K562 (cell line): ENCODE measurements around the gene LGALS12. TPM values are rescaled to one million over a fixed set of nuclear protein-coding genes. Genes with fewer than 3 reads are reported as not detected.

Source experiments
- ATAC-seq: fragments of 200-7000 bp; cut with Tn5 transposase; 3 replicates; pipeline ENCODE4 v1.9.1; 2020; ENCODE audit warnings: moderate library complexity
- BruUV-seq: library from RNA; stranded (reverse); fragments of 400-500 nt; replicated peaks from 2 replicates; lab custom pipeline; 2021; lab: Mats Ljungman, UMichigan
- CTCF ChIA-PET: fragments of 300-600 bp; formaldehyde crosslinking; extraction: SDS; loops from one replicate; lab custom pipeline; 2021; ENCODE audit warnings: low intra/inter-chr PET ratio; lab: Yijun Ruan, JAX
- POLR2A ChIA-PET: fragments of 300-600, 350-650 bp; sonication (Branson Sonifier 250); formaldehyde crosslinking; extraction: SDS; loops from one replicate; lab custom pipeline; 2021; ENCODE audit warnings: antibody characterized with exemption, inconsistent platforms; lab: Yijun Ruan, JAX
- DNase-seq, 4 experiments: peaks; one replicate each; pipeline versions ENCODE4 v3.0.0 to v3.0.0-alpha.2; 2011 to 2018; ENCODE audit warnings: low spot score in 3 of 4, mixed read lengths in 3 of 4; ENCODE audit errors: extremely low read depth in 1 of 4
- FAIRE-seq: peaks from 2 replicates; lab custom pipeline; 2011; peaks lifted over from hg19 to GRCh38; lab: Jason Lieb, UNC
- H2AFZ ChIP-seq: 2 replicates; pipeline ENCODE4 v1.6.0; 2011; ENCODE audit warnings: low read depth, low read length, control low read depth, inconsistent platforms
- H3K27ac ChIP-seq: fragments of 200-600 bp; 3 replicates; pipeline ENCODE4 v1.8.0; 2011; ENCODE audit warnings: low read depth, mild to moderate bottlenecking, control low read depth, inconsistent platforms, low read length, moderate library complexity, mixed read lengths; ENCODE audit errors: extremely low read depth
- H3K27me3 ChIP-seq, 2 experiments: fragments of 300-600 bp in 1 of 2; 2 replicates in 1 of 2; 3 replicates in 1 of 2; pipeline versions ENCODE4 v1.6.0 to v1.8.0; 2011; ENCODE audit warnings: inconsistent platforms in 2 of 2, low read length in 2 of 2, mild to moderate bottlenecking in 1 of 2, mixed read lengths in 1 of 2, moderate library complexity in 1 of 2; ENCODE audit not compliant: control insufficient read depth in 2 of 2, insufficient read depth in 2 of 2
- H3K36me3 ChIP-seq: fragments of 300-600 bp; 3 replicates; pipeline ENCODE4 v1.8.0; 2011; ENCODE audit warnings: mild to moderate bottlenecking, low read length, inconsistent platforms; ENCODE audit not compliant: control insufficient read depth, insufficient read depth
- H3K4me1 ChIP-seq, 2 experiments: fragments of 200-600 bp in 1 of 2; replicated peaks in 1 of 2; 2 replicates in 1 of 2; 3 replicates in 1 of 2; pipeline versions ENCODE4 v1.5.1 to v1.8.0; 2011; ENCODE audit warnings: inconsistent platforms in 2 of 2, low read length in 2 of 2, mild to moderate bottlenecking in 1 of 2, mixed read lengths in 1 of 2, moderate library complexity in 1 of 2; ENCODE audit not compliant: control insufficient read depth in 2 of 2, insufficient read depth in 2 of 2
- H3K4me2 ChIP-seq: 2 replicates; pipeline ENCODE4 v1.6.1; 2011; ENCODE audit warnings: low read length, control low read depth, inconsistent platforms, mixed read lengths; ENCODE audit not compliant: insufficient read depth
- H3K4me3 ChIP-seq: fragments of 200-600 bp; sonication (generic), shearing (Covaris generic); 2 replicates; pipeline ENCODE4 v1.5.1; 2016; ENCODE audit warnings: control low read depth, inconsistent platforms
- H3K79me2 ChIP-seq: fragments of 200-600 bp; 3 replicates; pipeline ENCODE4 v1.8.0; 2011; ENCODE audit warnings: low read length, inconsistent platforms; ENCODE audit not compliant: control insufficient read depth, insufficient read depth
- H3K9ac ChIP-seq, 2 experiments: 2 replicates each; pipeline versions ENCODE4 v1.6.0 to v1.6.1; 2011; ENCODE audit warnings: low read depth in 2 of 2, low read length in 2 of 2, control low read depth in 1 of 2, inconsistent platforms in 1 of 2, mild to moderate bottlenecking in 1 of 2, mixed read lengths in 1 of 2; ENCODE audit not compliant: insufficient read depth in 1 of 2
- H3K9me1 ChIP-seq: one replicate; pipeline ENCODE4 v1.6.0; 2011; ENCODE audit warnings: inconsistent platforms, mild to moderate bottlenecking, low read length, moderate library complexity; ENCODE audit not compliant: control insufficient read depth, insufficient read depth
- H3K9me3 ChIP-seq: replicated peaks from 2 replicates; pipeline ENCODE4 v1.5.1; 2011; ENCODE audit warnings: low read depth, low read length, inconsistent platforms; ENCODE audit not compliant: control insufficient read depth, insufficient read depth
- H4K20me1 ChIP-seq: replicated peaks from 2 replicates; pipeline ENCODE4 v1.6.1; 2011; ENCODE audit warnings: low read length, inconsistent platforms, mixed read lengths; ENCODE audit not compliant: control insufficient read depth, insufficient read depth
- ARID3B ChIP-seq: fragments of 250-450 bp; sonication (Bioruptor Pico); IDR thresholded peaks from 2 replicates; pipeline ENCODE4 v1.4.0; 2020; ENCODE audit warnings: borderline replicate concordance
- FOXK1 ChIP-seq: sonication (generic); formaldehyde crosslinking; IDR thresholded peaks from 2 replicates; pipeline ENCODE4 v1.8.0; 2022; ENCODE audit warnings: missing genetic modification reagents, mild to moderate bottlenecking, borderline replicate concordance
- SPI1 ChIP-seq: IDR thresholded peaks from 2 replicates; pipeline ENCODE4 v1.6.1; 2011; ENCODE audit warnings: low read depth, low read length, control low read depth, borderline replicate concordance
- ZNF41 ChIP-seq: fragments of 250-450 bp; sonication (Bioruptor Pico); conservative IDR thresholded peaks from 2 replicates; pipeline ENCODE4 v1.4.0; 2020; ENCODE audit warnings: mild to moderate bottlenecking
- ZNF655 ChIP-seq: fragments of 250-450 bp; sonication (Bioruptor Pico); IDR thresholded peaks from 2 replicates; pipeline ENCODE4 v1.5.0; 2021
- WGBS: fragments of 100-300 bp; shearing (Covaris generic); methylation state at CpG from one replicate; pipeline ENCODE4 v1.1.6; 2016; ENCODE audit warnings: low coverage, mixed read lengths; ENCODE audit not compliant: insufficient coverage; ENCODE audit errors: missing lambda C conversion rate; 5-methylcytosine and 5-hydroxymethylcytosine counted together
- in situ Hi-C: fragments of 300-500 bp; cut with MboI; formaldehyde crosslinking; loops from 4 replicates; pipeline ENCODE4 v1.15.0; 2018; ENCODE audit warnings: inconsistent platforms, mixed read lengths
- intact Hi-C: fragments of 100-400 bp; cut with micrococcal nuclease; formaldehyde crosslinking; loops from 2 replicates; pipeline ENCODE4 v1.14.2; 2022
- polyA plus RNA-seq, 8 experiments: library from polyadenylated mRNA; depleted of rRNA in 4 of 8; stranded (reverse) in 5 of 8; unstranded in 3 of 8; fragments of >200 nt; fragmentation: Nextera tagmentation in 2 of 8; fragmentation: Illumina TruSeq in 1 of 8; extraction: Ambion mirVana in 2 of 8; extraction: Trizol in 1 of 8; gene quantifications; 2 replicates each; pipeline versions ENCODE4 v1.2.1 to v1.2.3, GENCODE V29; 2011 to 2014; ENCODE audit warnings: inconsistent platforms in 1 of 8, missing spikeins in 1 of 8
- total RNA-seq, 7 experiments: library from RNA; depleted of rRNA in 6 of 7; stranded (reverse); fragments of >200 nt in 6 of 7; fragmentation: Illumina TruSeq in 2 of 7; extraction: Trizol in 2 of 7; gene quantifications; 2 replicates each; pipeline versions ENCODE4 v1.2.1 to v1.2.3, GENCODE V29; 2011 to 2021; ENCODE audit warnings: low replicate concordance in 1 of 7

LGALS12 gene
- total and polyA plus RNA-seq, 9 of the 15 experiments (the other 6 are each of a cell fraction or from before 2014, with no cell fraction given), result 0.66 to 8.0 (median 5.0) TPM

GRCh38 chr11:63564784-63565350 lies 59.0 kb downstream of the LGALS12 start:
- DNase-seq, result no peak
- H3K27ac ChIP-seq, result no peak overlapping the region

More at GRCh38 chr11:63564784-63565350, 59.0 kb downstream of the LGALS12 start:
- in situ Hi-C loops, result no loop called here
- H3K27me3 ChIP-seq, result no peaks in the 10 kb centered on the region
- no peaks in the 10 kb centered on the region for H3K9me1 ChIP-seq
- POLR2A ChIA-PET, result no interaction called here
- H3K4me2 ChIP-seq, result no peak overlapping the region
- ATAC-seq (no peak), FAIRE-seq (no peak)
- WGBS, result 38% methylated on average over 4 of the region's 4 CpGs
- BruUV-seq, result no TSS peak
- H3K4me3 ChIP-seq, result no peak overlapping the region
- no peaks in the 10 kb centered on the region for H3K79me2 ChIP-seq
- H2AFZ ChIP-seq, result peak overlapping the region; percentile 48; the same call in 1 of the 2 replicates
- H3K36me3 ChIP-seq, result no peaks in the 10 kb centered on the region
- CTCF ChIA-PET, result no interaction called here
- peaks cover 24 to 43% of the 10 kb centered on the region in 2 experiments for H3K4me1 ChIP-seq
- intact Hi-C loops, result loop anchor here (5.0 kb wide), 1 partner anchor 58 kb away; the partner anchor contains the start of gene LGALS12
- no peak for TF ChIP-seq ZNF655 (CRISPR knock-in tag)
- no peak for TF ChIP-seq ARID3B
- no peak for TF ChIP-seq ZNF41
- peak; percentile 47; the same call in 1 of the 2 replicates for TF ChIP-seq FOXK1 (CRISPR knock-in tag)
- TF ChIP-seq SPI1, result peak; percentile 93
- H3K9me3 ChIP-seq, result no peaks in the 10 kb centered on the region
- no peaks in the 10 kb centered on the region for H4K20me1 ChIP-seq
- no peak overlapping the region for H3K9ac ChIP-seq

Other genes with a start within 250 kb of the LGALS12 start
- not detected in 2 replicates for gene SLC22A9, start 136.3 kb upstream of the LGALS12 start, total RNA-seq (2014; rRNA removed)
- gene SLC22A9, start 136.3 kb upstream of the LGALS12 start, total RNA-seq (2014; rRNA removed; fragmentation: Illumina TruSeq; extraction: Trizol), result not detected in 2 replicates
- not detected in 2 replicates for gene SLC22A9, start 136.3 kb upstream of the LGALS12 start, total RNA-seq (2015; rRNA removed; fragmentation: Illumina TruSeq; extraction: Trizol)
- gene SLC22A9, start 136.3 kb upstream of the LGALS12 start, total RNA-seq (2021), result not detected in 2 replicates
- gene SLC22A9, start 136.3 kb upstream of the LGALS12 start, polyA plus RNA-seq (2011; rRNA removed), result not detected in 2 replicates
- gene SLC22A9, start 136.3 kb upstream of the LGALS12 start, polyA plus RNA-seq (2014; fragmentation: Illumina TruSeq; extraction: Trizol), result not detected in 2 replicates
- not detected for gene SLC22A9, start 136.3 kb upstream of the LGALS12 start, polyA plus RNA-seq (2014; fragmentation: Nextera tagmentation; extraction: Ambion mirVana)
- gene SLC22A9, start 136.3 kb upstream of the LGALS12 start, polyA plus RNA-seq (2014; rRNA removed), result not detected in 2 replicates
- not detected in 2 replicates for gene PLAAT5, start 14.9 kb upstream of the LGALS12 start, total RNA-seq (2014; rRNA removed)
- gene PLAAT5, start 14.9 kb upstream of the LGALS12 start, total RNA-seq (2014; rRNA removed; fragmentation: Illumina TruSeq; extraction: Trizol), result not detected in 2 replicates
- not detected in 2 replicates for gene PLAAT5, start 14.9 kb upstream of the LGALS12 start, total RNA-seq (2015; rRNA removed; fragmentation: Illumina TruSeq; extraction: Trizol)
- not detected in 2 replicates for gene PLAAT5, start 14.9 kb upstream of the LGALS12 start, total RNA-seq (2021)
- gene PLAAT5, start 14.9 kb upstream of the LGALS12 start, polyA plus RNA-seq (2011; rRNA removed), result not detected in 2 replicates
- not detected in 2 replicates for gene PLAAT5, start 14.9 kb upstream of the LGALS12 start, polyA plus RNA-seq (2014; fragmentation: Illumina TruSeq; extraction: Trizol)
- not detected for gene PLAAT5, start 14.9 kb upstream of the LGALS12 start, polyA plus RNA-seq (2014; fragmentation: Nextera tagmentation; extraction: Ambion mirVana)
- gene PLAAT5, start 14.9 kb upstream of the LGALS12 start, polyA plus RNA-seq (2014; rRNA removed), result not detected in 2 replicates
- 0.37 TPM in 1 of 2 replicates, not detected in the other for gene PLAAT4, start 30.7 kb downstream of the LGALS12 start, total RNA-seq (2014; rRNA removed)
- 0.99 and 1.0 TPM in 2 replicates for gene PLAAT4, start 30.7 kb downstream of the LGALS12 start, total RNA-seq (2014; rRNA removed; fragmentation: Illumina TruSeq; extraction: Trizol)
- gene PLAAT4, start 30.7 kb downstream of the LGALS12 start, total RNA-seq (2015; rRNA removed; fragmentation: Illumina TruSeq; extraction: Trizol), result 2.0 and 3.0 TPM in 2 replicates
- gene PLAAT4, start 30.7 kb downstream of the LGALS12 start, total RNA-seq (2021), result 0.80 and 1.2 TPM in 2 replicates
- gene PLAAT4, start 30.7 kb downstream of the LGALS12 start, polyA plus RNA-seq (2011; rRNA removed), result 0.43 and 0.54 TPM in 2 replicates
- 1.1 and 1.3 TPM in 2 replicates for gene PLAAT4, start 30.7 kb downstream of the LGALS12 start, polyA plus RNA-seq (2014; fragmentation: Illumina TruSeq; extraction: Trizol)
- 1 to 10 TPM; 1.2 to 2.1 TPM for gene PLAAT4, start 30.7 kb downstream of the LGALS12 start, polyA plus RNA-seq (2014; fragmentation: Nextera tagmentation; extraction: Ambion mirVana)
- gene PLAAT4, start 30.7 kb downstream of the LGALS12 start, polyA plus RNA-seq (2014; rRNA removed), result 0.57 and 1.7 TPM in 2 replicates
- gene PLAAT2, start 57.3 kb downstream of the LGALS12 start, total RNA-seq (2014; rRNA removed), result not detected in 2 replicates
- gene PLAAT2, start 57.3 kb downstream of the LGALS12 start, total RNA-seq (2014; rRNA removed; fragmentation: Illumina TruSeq; extraction: Trizol), result not detected in 2 replicates
- gene PLAAT2, start 57.3 kb downstream of the LGALS12 start, total RNA-seq (2015; rRNA removed; fragmentation: Illumina TruSeq; extraction: Trizol), result not detected in 2 replicates
- not detected in 2 replicates for gene PLAAT2, start 57.3 kb downstream of the LGALS12 start, total RNA-seq (2021)
- gene PLAAT2, start 57.3 kb downstream of the LGALS12 start, polyA plus RNA-seq (2011; rRNA removed), result not detected in 2 replicates
- gene PLAAT2, start 57.3 kb downstream of the LGALS12 start, polyA plus RNA-seq (2014; fragmentation: Illumina TruSeq; extraction: Trizol), result not detected in 2 replicates
- gene PLAAT2, start 57.3 kb downstream of the LGALS12 start, polyA plus RNA-seq (2014; fragmentation: Nextera tagmentation; extraction: Ambion mirVana), result not detected
- gene PLAAT2, start 57.3 kb downstream of the LGALS12 start, polyA plus RNA-seq (2014; rRNA removed), result not detected in 2 replicates
- gene PLAAT3, start 108.3 kb downstream of the LGALS12 start, total RNA-seq (2014; rRNA removed), result 1.2 and 1.7 TPM in 2 replicates
- gene PLAAT3, start 108.3 kb downstream of the LGALS12 start, total RNA-seq (2014; rRNA removed; fragmentation: Illumina TruSeq; extraction: Trizol), result 0.77 and 1.2 TPM in 2 replicates
- 0.60 and 1.4 TPM in 2 replicates for gene PLAAT3, start 108.3 kb downstream of the LGALS12 start, total RNA-seq (2015; rRNA removed; fragmentation: Illumina TruSeq; extraction: Trizol)
- gene PLAAT3, start 108.3 kb downstream of the LGALS12 start, total RNA-seq (2021), result 2.7 TPM in 2 replicates
- gene PLAAT3, start 108.3 kb downstream of the LGALS12 start, polyA plus RNA-seq (2011; rRNA removed), result 1.3 and 2.0 TPM in 2 replicates
- 0.80 and 1.6 TPM in 2 replicates for gene PLAAT3, start 108.3 kb downstream of the LGALS12 start, polyA plus RNA-seq (2014; fragmentation: Illumina TruSeq; extraction: Trizol)
- 1 to 10 TPM; 1.3 to 1.9 TPM for gene PLAAT3, start 108.3 kb downstream of the LGALS12 start, polyA plus RNA-seq (2014; fragmentation: Nextera tagmentation; extraction: Ambion mirVana)
- 0.96 and 1.4 TPM in 2 replicates for gene PLAAT3, start 108.3 kb downstream of the LGALS12 start, polyA plus RNA-seq (2014; rRNA removed)
- 13.8 and 18.2 TPM in 2 replicates for gene ATL3, start 165.3 kb downstream of the LGALS12 start, total RNA-seq (2014; rRNA removed)
- gene ATL3, start 165.3 kb downstream of the LGALS12 start, total RNA-seq (2014; rRNA removed; fragmentation: Illumina TruSeq; extraction: Trizol), result 34.0 and 42.0 TPM in 2 replicates
- gene ATL3, start 165.3 kb downstream of the LGALS12 start, total RNA-seq (2015; rRNA removed; fragmentation: Illumina TruSeq; extraction: Trizol), result 21.3 and 22.4 TPM in 2 replicates
- gene ATL3, start 165.3 kb downstream of the LGALS12 start, total RNA-seq (2021), result 39.8 and 41.4 TPM in 2 replicates
- gene ATL3, start 165.3 kb downstream of the LGALS12 start, polyA plus RNA-seq (2011; rRNA removed), result 22.9 and 34.5 TPM in 2 replicates
- 23.9 and 24.3 TPM in 2 replicates for gene ATL3, start 165.3 kb downstream of the LGALS12 start, polyA plus RNA-seq (2014; fragmentation: Illumina TruSeq; extraction: Trizol)
- 10 to 100 TPM; 23.5 to 34.2 TPM for gene ATL3, start 165.3 kb downstream of the LGALS12 start, polyA plus RNA-seq (2014; fragmentation: Nextera tagmentation; extraction: Ambion mirVana)
- 22.2 and 22.5 TPM in 2 replicates for gene ATL3, start 165.3 kb downstream of the LGALS12 start, polyA plus RNA-seq (2014; rRNA removed)
- 45.0 and 52.4 TPM in 2 replicates for gene RTN3, start 175.4 kb downstream of the LGALS12 start, total RNA-seq (2014; rRNA removed)
- 93.5 and 103 TPM in 2 replicates for gene RTN3, start 175.4 kb downstream of the LGALS12 start, total RNA-seq (2014; rRNA removed; fragmentation: Illumina TruSeq; extraction: Trizol)
- gene RTN3, start 175.4 kb downstream of the LGALS12 start, total RNA-seq (2015; rRNA removed; fragmentation: Illumina TruSeq; extraction: Trizol), result 90.1 and 94.9 TPM in 2 replicates
- gene RTN3, start 175.4 kb downstream of the LGALS12 start, total RNA-seq (2021), result 124 TPM in 2 replicates
- gene RTN3, start 175.4 kb downstream of the LGALS12 start, polyA plus RNA-seq (2011; rRNA removed), result 101 and 127 TPM in 2 replicates
- 142 and 169 TPM in 2 replicates for gene RTN3, start 175.4 kb downstream of the LGALS12 start, polyA plus RNA-seq (2014; fragmentation: Illumina TruSeq; extraction: Trizol)
- gene RTN3, start 175.4 kb downstream of the LGALS12 start, polyA plus RNA-seq (2014; fragmentation: Nextera tagmentation; extraction: Ambion mirVana), result 10 to 100 TPM; 41.6 to 44.3 TPM
- gene RTN3, start 175.4 kb downstream of the LGALS12 start, polyA plus RNA-seq (2014; rRNA removed), result 86.9 and 93.3 TPM in 2 replicates